GM19239 (cell line): Measurements from ENCODE around the gene TMEM176B.
A peak's percentile ranks its signal among the peaks of the same experiment; 100 is the strongest.
"Not testable (repeated sequence)": the region's sequence is repeated elsewhere in the genome, so short reads cannot be mapped to it uniquely, and the experiment has no call there.

Experiments used
- DNase-seq: peaks from one replicate; pipeline ENCODE4 v3.0.0; 2011; ENCODE audit warnings: low spot score; ENCODE audit not compliant: insufficient read length
- FAIRE-seq: peaks from 2 replicates; lab custom pipeline; 2011; peaks lifted over from hg19 to GRCh38; lab: Jason Lieb, UNC

The TMEM176B gene

GRCh38 chr7:150791746-150792452 is 8.3 kb downstream of the TMEM176B start:
- FAIRE-seq (no peak), DNase-seq (no peak)

GRCh38 chr7:150791304-150791703 is 8.9 kb downstream of the TMEM176B start:
- FAIRE-seq: no peak

GRCh38 chr7:150790416-150791075 is 9.6 kb downstream of the TMEM176B start:
- DNase-seq (no peak), FAIRE-seq (no peak)

More at GRCh38 chr7:150791304-150791703, 8.9 kb downstream of the TMEM176B start:
- no peak for DNase-seq

- FAIRE-seq: no peak
- no peak for DNase-seq
Observed at GRCh38 chr7:150788474-150789269, 11.5 kb downstream of the TMEM176B start.

- DNase-seq: no peak
- peak; percentile 54 for FAIRE-seq
Observed at GRCh38 chr7:150787321-150788281, 12.6 kb downstream of the TMEM176B start.

- no peak for FAIRE-seq
- no peak for DNase-seq
Observed at GRCh38 chr7:150784954-150785353, 15.2 kb downstream of the TMEM176B start.

GRCh38 chr7:150784120-150784736 is 15.9 kb downstream of the TMEM176B start:
- DNase-seq: no peak

GRCh38 chr7:150781961-150782360 is 18.2 kb downstream of the TMEM176B start:
- no peak for FAIRE-seq
- no peak for DNase-seq

More at GRCh38 chr7:150784120-150784736, 15.9 kb downstream of the TMEM176B start:
- FAIRE-seq: no peak

GRCh38 chr7:150781103-150781502 is 19.1 kb downstream of the TMEM176B start:
- FAIRE-seq: no peak
- no peak for DNase-seq

- FAIRE-seq: no peak
- no peak for DNase-seq
Observed at GRCh38 chr7:150780292-150780691, 19.9 kb downstream of the TMEM176B start.

GRCh38 chr7:150778738-150779301 is 21.3 kb downstream of the TMEM176B start:
- FAIRE-seq: peak; percentile 79
- no peak for DNase-seq

- FAIRE-seq: no peak
- no peak for DNase-seq
Observed at GRCh38 chr7:150778014-150778737, 22.0 kb downstream of the TMEM176B start.

- FAIRE-seq, DNase-seq: not testable (repeated sequence)
Observed at GRCh38 chr7:150774131-150774530, 26.0 kb downstream of the TMEM176B start.

GRCh38 chr7:150769768-150770167 is 30.4 kb downstream of the TMEM176B start:
- FAIRE-seq: no peak
- DNase-seq: no peak

- no peak for FAIRE-seq
- DNase-seq: no peak
Observed at GRCh38 chr7:150766334-150766709, 33.8 kb downstream of the TMEM176B start.

- FAIRE-seq (no peak), DNase-seq (no peak)
Observed at GRCh38 chr7:150759479-150759878, 40.7 kb downstream of the TMEM176B start.

GRCh38 chr7:150756858-150757257 is 43.3 kb downstream of the TMEM176B start:
- DNase-seq (no peak), FAIRE-seq (peak; percentile 49)

GRCh38 chr7:150756166-150756565 is 44.0 kb downstream of the TMEM176B start:
- FAIRE-seq (no peak), DNase-seq (no peak)
